GM12873 (cell line): ENCODE measurements around the gene ARHGEF40.
A peak's percentile ranks its signal among the peaks of the same experiment; 100 is the strongest.

Experiments used
- TF ChIP-seq, protein P1 (sequence below): IDR thresholded peaks from 2 replicates; pipeline ENCODE4 v1.5.1; 2012; ENCODE audit warnings: low read depth, mild to moderate bottlenecking, moderate library complexity, low read length, control low read depth; ENCODE audit not compliant: insufficient read depth; ENCODE audit errors: missing control alignments

ARHGEF40 gene

DNA sequence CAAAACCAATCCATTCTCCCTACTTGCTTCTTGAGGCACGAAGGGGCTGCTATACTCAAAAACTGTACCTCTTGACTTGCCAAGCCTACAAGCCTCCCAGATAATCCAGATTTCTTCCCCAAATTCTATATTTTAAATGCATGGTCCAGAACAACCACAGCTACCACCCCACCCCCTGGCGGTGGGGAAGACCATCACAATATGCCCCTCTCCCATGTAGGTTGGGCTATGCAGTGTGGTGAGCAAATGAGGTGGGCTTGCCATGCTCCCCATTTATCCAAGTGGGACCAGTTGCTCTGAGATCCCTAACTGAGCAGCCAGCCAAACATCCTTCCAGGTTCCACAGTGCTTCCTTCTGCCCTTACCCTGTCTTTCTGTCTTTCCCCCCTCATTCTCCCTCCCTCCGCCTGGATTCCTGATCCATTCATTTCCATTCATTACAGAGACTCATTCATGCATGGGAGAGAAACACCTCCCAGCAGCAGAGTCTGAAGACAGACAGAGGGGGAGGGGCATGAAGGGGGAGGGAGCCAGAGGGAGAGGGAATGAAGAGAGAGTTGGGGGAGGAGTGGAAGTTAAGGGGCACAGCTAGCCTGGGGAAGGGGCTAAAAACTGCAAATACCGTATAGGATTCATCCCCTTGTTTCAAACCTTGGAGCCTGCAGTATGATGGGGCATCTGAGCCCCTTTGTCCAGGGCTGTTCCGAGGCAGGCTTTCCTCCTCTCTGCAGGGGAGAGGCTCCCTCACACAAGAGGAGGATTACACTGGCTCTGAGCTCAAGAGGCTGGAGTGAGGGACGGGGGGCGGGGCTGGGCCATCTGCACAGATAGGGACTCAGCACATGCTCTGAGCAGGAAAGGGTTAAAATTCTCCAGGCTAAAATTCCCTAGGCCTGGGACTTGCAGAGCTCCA lies 23.9 kb downstream of the ARHGEF40 start:
- TF ChIP-seq, protein P1, sequence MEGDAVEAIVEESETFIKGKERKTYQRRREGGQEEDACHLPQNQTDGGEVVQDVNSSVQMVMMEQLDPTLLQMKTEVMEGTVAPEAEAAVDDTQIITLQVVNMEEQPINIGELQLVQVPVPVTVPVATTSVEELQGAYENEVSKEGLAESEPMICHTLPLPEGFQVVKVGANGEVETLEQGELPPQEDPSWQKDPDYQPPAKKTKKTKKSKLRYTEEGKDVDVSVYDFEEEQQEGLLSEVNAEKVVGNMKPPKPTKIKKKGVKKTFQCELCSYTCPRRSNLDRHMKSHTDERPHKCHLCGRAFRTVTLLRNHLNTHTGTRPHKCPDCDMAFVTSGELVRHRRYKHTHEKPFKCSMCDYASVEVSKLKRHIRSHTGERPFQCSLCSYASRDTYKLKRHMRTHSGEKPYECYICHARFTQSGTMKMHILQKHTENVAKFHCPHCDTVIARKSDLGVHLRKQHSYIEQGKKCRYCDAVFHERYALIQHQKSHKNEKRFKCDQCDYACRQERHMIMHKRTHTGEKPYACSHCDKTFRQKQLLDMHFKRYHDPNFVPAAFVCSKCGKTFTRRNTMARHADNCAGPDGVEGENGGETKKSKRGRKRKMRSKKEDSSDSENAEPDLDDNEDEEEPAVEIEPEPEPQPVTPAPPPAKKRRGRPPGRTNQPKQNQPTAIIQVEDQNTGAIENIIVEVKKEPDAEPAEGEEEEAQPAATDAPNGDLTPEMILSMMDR = no peak

DNA sequence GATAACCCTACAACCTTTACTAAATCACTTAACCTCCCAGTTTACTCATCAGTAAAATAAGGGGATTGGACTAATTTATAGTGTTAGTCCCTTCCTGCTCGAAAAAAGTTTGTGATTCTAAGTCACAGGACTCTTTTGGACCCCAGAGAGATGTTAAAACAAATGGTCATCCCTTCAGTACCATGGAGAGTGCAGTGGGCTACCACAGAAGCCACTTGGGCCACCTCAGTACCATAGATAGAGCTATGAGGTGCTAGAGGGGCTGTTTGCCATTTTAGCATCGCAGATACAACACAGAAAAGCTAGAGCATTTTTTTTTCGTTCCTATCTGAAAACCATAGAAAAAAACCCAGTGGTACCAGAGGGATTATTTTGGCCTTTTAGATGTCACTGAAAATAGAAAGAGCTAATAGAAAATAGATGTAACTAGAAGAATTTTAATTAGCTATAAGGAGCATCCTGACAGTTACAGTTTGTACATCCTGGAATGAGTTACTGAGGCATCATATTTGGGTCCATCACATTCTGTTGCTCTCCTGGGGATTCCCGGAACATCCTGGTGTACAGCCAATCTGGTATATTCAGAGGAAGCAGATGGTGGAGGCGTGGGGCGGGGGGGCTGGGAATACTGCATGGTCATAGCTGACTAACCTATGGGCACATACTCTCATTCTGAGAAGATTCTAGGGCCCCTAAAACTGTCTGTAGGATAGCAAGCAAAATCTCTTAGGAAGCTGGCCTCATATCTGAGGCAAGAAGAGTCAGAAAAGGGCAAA lies 25.5 kb downstream of the ARHGEF40 start:
- TF ChIP-seq, protein P1 = no peak

DNA sequence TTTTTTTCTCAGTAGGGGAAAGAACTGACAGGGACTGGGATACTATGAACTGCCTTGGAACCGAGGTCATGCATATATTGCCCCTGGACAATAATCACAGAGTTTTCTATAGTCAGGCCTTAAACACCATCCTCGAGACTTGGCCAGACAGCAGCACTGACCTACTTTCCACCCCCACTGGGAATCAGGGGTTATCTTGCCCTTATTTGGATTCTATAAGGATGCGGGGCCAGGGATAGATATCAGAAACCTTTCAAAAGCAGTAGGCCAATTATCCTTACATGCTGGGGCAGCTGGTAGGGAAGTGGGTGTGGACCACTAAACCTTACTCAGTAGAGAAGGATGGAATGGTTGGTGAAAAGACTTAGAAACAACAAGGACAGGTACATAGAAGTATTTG lies 26.3 kb downstream of the ARHGEF40 start:
- TF ChIP-seq, protein P1 = no peak

DNA sequence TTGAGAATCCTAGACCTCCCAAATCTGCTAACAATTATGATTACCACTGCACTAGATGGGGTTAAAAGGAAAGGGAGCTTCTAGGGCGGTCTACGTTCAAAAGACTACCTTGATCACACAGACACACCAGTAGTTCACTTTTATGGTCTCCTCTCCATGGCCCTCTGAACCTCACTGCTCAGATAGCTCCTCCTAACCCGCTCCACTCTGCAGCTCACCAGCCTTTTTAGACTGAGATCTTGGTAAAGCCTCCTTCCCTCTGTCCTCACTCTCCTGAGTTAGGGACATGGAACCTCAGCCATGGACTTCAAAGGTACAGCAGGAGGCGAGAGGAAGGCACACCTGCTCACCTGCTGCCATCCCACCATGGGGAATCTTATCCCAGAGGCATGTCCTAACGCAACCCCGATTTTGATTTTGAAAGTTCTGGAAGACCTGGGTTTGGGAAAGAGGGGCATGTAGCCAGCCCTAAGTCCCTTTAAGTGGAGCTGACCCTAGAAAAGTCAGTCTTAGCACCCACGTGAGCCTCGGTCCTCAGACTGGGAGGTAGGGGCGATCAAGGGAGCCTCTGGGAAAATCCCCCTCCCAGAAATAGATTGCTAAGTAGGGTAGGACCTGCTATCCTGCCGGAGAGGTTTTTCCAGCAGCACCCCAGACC lies 27.0 kb downstream of the ARHGEF40 start:
- TF ChIP-seq, protein P1 = no peak

DNA sequence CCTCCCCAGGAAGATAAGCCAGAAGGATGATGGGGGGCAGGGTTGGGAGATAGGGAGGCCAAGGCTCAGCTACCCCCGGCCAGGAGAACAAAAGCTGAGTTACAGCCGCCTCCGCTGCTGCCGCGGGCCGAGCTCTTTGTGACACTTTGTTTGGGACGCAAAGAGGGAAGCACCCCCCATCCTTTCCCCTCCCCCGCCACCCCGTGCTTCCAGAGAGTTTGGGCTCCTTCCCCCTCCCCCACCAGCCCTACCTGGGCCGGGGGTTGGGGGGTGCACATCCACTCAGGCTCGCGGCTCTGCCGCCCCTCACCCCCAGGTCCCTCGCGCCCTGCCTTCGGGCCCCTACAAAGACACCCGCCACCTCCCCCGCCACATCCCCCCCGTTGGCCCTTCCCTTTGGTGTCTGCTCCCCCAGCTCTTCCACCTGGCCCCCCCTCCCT lies 27.6 kb downstream of the ARHGEF40 start:
- TF ChIP-seq, protein P1 = no peak

DNA sequence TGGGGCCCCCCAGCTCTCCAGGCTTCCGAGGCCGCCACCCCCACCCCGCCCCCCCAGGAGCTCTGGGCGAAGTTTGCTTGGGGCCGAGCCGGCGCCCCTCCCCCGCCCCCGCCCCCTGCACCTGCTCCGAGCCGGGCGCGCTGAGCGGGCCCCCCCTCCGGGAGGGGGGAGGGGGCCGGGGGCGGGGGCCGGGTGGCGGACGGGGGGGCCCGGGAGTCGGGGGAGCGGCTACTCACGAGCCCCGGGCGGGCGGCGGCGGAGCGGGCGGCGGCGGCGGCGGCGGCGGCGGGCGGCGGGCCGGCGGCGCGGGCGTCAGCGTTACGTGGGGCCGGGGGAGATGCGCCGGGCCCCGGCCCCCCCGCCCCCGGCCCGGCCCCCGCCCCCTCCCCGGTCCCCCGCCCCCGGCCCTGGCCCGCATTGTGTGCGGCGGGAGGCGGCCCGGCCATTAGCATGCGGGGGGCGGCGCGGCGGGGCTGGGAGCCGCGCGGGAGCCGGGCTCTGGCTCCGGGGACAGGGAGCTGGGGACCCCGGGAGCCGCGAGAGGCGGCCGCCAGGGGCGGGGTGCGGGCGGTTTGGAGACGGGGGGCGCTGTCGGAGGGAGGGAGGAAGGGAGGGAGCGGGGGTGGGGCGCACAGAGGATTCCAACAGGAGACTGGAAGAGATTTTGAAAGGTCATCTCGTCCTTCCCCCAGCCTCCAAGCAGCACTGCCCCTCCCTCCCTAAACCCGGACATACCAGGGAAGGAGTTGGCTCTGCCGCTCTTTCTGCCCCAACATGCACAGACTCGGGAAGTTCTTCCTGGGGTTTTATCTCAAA lies 28.2 kb downstream of the ARHGEF40 start, which contains the start of gene ZNF219:
TSS of gene ZNF219 (minus strand) at position 580 of the 816 bp plus-strand sequence. CDS start 5,064 bp downstream, outside the sequence.
- TF ChIP-seq, protein P1 = peak; percentile 13
